Adipocyte (in vitro differentiated cells): Measurements from ENCODE around the gene CDH12.
A peak's percentile ranks its signal among the peaks of the same experiment; 100 is the strongest.
"Not testable (repeated sequence)": the region's sequence is repeated elsewhere in the genome, so short reads cannot be mapped to it uniquely, and the experiment has no call there.

Source experiments
- DNase-seq: peaks from one replicate; pipeline ENCODE4 v3.0.0-alpha.2; 2015; ENCODE audit warnings: low read depth
- H3K27me3 ChIP-seq: replicated peaks from 2 replicates; pipeline ENCODE4 v1.7.0; 2013; ENCODE audit warnings: mild to moderate bottlenecking, low read length, moderate library complexity; ENCODE audit not compliant: control insufficient read depth, insufficient read depth
- H3K36me3 ChIP-seq: 2 replicates; pipeline ENCODE4 v1.7.0; 2013; ENCODE audit warnings: low read length, mild to moderate bottlenecking, moderate library complexity; ENCODE audit not compliant: control insufficient read depth, insufficient read depth, severe bottlenecking
- H3K4me1 ChIP-seq: 2 replicates; pipeline ENCODE4 v1.7.0; 2013; ENCODE audit warnings: mild to moderate bottlenecking, low read length, moderate library complexity; ENCODE audit not compliant: control insufficient read depth, insufficient read depth
- H3K4me3 ChIP-seq: 2 replicates; pipeline ENCODE4 v1.7.0; 2013; ENCODE audit warnings: mild to moderate bottlenecking, low read length, moderate library complexity
- H3K9ac ChIP-seq: 2 replicates; pipeline ENCODE4 v1.7.0; 2013; ENCODE audit warnings: mild to moderate bottlenecking, low read length, moderate library complexity
- H3K9me3 ChIP-seq: 2 replicates; pipeline ENCODE4 v1.7.0; 2013; ENCODE audit warnings: mild to moderate bottlenecking, low read length, moderate library complexity; ENCODE audit not compliant: control insufficient read depth

The CDH12 gene

GRCh38 chr5:22852807-22853660 is at the start of gene CDH12:
Gene CDH12 (minus strand): TSS chr5:22853344.
- DNase-seq: peak; percentile 0
- H3K36me3 ChIP-seq: no peaks in the 10 kb centered on the region
- no peaks in the 10 kb centered on the region for H3K9me3 ChIP-seq
- H3K4me3 ChIP-seq: peak within 1 kb of the TSS; percentile 87
- no peaks in the 10 kb centered on the region for H3K4me1 ChIP-seq
- H3K27me3 ChIP-seq: no peaks in the 10 kb centered on the region
- peak within 1 kb of the TSS; percentile 55 for H3K9ac ChIP-seq

- no peaks in the 10 kb centered on the region for H3K36me3 ChIP-seq
- no peak overlapping the region for H3K9ac ChIP-seq
- DNase-seq: no peak
- no peaks in the 10 kb centered on the region for H3K9me3 ChIP-seq
- H3K27me3 ChIP-seq: no peaks in the 10 kb centered on the region
- H3K4me1 ChIP-seq: peaks cover 4% of the 10 kb centered on the region
- no peak overlapping the region for H3K4me3 ChIP-seq
Measured at GRCh38 chr5:22901885-22902284, 48.7 kb upstream of the CDH12 start.

GRCh38 chr5:22900801-22901310 is 47.7 kb upstream of the CDH12 start:
- no peaks in the 10 kb centered on the region for H3K27me3 ChIP-seq
- H3K36me3 ChIP-seq: no peaks in the 10 kb centered on the region
- peaks cover 12% of the 10 kb centered on the region for H3K4me1 ChIP-seq
- no peaks in the 10 kb centered on the region for H3K9me3 ChIP-seq
- H3K9ac ChIP-seq: no peak overlapping the region
- H3K4me3 ChIP-seq: no peak overlapping the region
- DNase-seq: no peak

DNA sequence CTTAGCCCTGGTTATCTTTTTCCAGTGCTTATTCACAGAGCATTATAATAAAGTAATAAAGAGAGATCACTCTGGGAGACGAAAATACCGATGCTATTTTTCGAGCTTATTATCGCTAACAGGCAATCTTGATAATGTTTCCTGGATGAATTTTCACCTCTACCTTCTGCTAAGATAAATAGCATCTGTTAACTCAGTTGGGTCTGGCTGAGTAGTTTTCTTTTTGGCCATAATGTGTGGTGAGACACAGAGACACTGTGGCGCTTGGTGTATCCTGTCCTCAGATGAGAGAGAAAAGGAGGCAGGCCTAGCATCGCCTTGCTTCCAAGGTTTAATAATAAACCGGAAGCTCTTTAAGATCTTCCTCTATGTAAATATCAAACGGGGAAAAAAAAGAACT is 46.2 kb upstream of the CDH12 start:
- no peak for DNase-seq
- H3K9ac ChIP-seq: no peak overlapping the region
- H3K4me3 ChIP-seq: no peak overlapping the region
- peaks cover 15% of the 10 kb centered on the region for H3K4me1 ChIP-seq
- H3K36me3 ChIP-seq: no peaks in the 10 kb centered on the region
- no peaks in the 10 kb centered on the region for H3K9me3 ChIP-seq
- no peaks in the 10 kb centered on the region for H3K27me3 ChIP-seq

DNA sequence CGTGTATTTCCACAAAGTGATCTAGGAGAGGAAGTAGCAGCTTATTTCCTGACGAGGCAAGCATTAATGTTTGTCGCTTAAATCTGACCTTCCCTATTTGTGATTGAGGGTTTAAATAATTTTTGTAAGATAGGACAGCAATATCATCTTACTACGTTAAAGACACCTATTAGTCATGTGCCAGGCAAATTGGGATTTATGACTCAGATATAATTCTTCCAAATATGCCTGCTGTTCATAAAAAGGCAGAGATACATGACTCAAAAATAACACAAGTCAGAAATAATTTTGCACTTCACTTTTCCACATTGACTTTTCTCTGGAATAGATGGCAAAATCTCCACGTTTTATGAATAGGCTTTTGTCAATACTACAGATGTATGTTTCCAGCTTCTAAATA is 43.0 kb upstream of the CDH12 start:
- Histone ChIP-seq H3K36me3 (no peaks in the 10 kb centered on the region), H3K9ac (no peak overlapping the region), H3K4me1 (peaks cover 34% of the 10 kb centered on the region), H3K4me3 (peak overlapping the region; percentile 2), H3K9me3 (no peaks in the 10 kb centered on the region), H3K27me3 (no peaks in the 10 kb centered on the region)
- no peak for DNase-seq

- Histone ChIP-seq H3K4me3 (no peak overlapping the region), H3K4me1 (peaks cover 44% of the 10 kb centered on the region), H3K27me3 (no peaks in the 10 kb centered on the region), H3K36me3 (no peaks in the 10 kb centered on the region), H3K9me3 (no peaks in the 10 kb centered on the region), H3K9ac (peak overlapping the region; percentile 14)
- DNase-seq: no peak
Measured at GRCh38 chr5:22892441-22892840, 39.3 kb upstream of the CDH12 start.

DNA sequence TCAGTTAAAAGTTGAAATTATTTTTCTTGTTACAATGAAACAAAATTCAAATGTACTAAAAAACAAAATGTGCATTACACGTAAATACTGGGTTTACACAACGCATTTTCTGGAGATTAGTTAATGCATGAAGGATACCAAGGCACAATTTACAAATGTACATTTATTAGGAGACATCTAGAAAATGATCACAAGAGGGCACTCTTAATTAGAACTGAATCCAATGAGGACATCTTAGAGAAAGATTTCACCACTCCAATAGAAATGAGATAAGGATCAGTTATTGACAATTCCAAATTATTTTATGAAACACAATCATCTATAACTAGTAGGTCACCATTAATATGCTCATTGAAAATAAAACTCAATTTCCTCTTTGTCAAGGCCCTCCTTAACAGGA is 36.6 kb upstream of the CDH12 start:
- H3K9me3 ChIP-seq: no peaks in the 10 kb centered on the region
- H3K36me3 ChIP-seq: no peaks in the 10 kb centered on the region
- peaks cover 29% of the 10 kb centered on the region for H3K4me1 ChIP-seq
- peak overlapping the region; percentile 44 for H3K9ac ChIP-seq
- H3K27me3 ChIP-seq: no peaks in the 10 kb centered on the region
- no peak overlapping the region for H3K4me3 ChIP-seq
- DNase-seq: no peak

- H3K4me1 ChIP-seq: peaks cover 23% of the 10 kb centered on the region
- H3K4me3 ChIP-seq: no peak overlapping the region
- H3K27me3 ChIP-seq: no peaks in the 10 kb centered on the region
- no peaks in the 10 kb centered on the region for H3K9me3 ChIP-seq
- no peak for DNase-seq
- no peak overlapping the region for H3K9ac ChIP-seq
- H3K36me3 ChIP-seq: no peaks in the 10 kb centered on the region
Measured at GRCh38 chr5:22887566-22887965, 34.4 kb upstream of the CDH12 start.

- not testable (repeated sequence) for H3K9me3 ChIP-seq, H3K4me1 ChIP-seq, H3K9ac ChIP-seq, H3K4me3 ChIP-seq, H3K27me3 ChIP-seq, H3K36me3 ChIP-seq, DNase-seq
Measured at GRCh38 chr5:22858911-22859310, 5.8 kb upstream of the CDH12 start.

- DNase-seq: no peak
Measured at GRCh38 chr5:22855824-22856223, 2.7 kb upstream of the CDH12 start.

GRCh38 chr5:22850981-22851380 is 2.2 kb downstream of the CDH12 start:
- H3K9me3 ChIP-seq: no peaks in the 10 kb centered on the region
- DNase-seq: no peak
- no peaks in the 10 kb centered on the region for H3K4me1 ChIP-seq
- H3K27me3 ChIP-seq: no peaks in the 10 kb centered on the region
- H3K4me3 ChIP-seq: no peak overlapping the region
- no peaks in the 10 kb centered on the region for H3K36me3 ChIP-seq
- H3K9ac ChIP-seq: no peak overlapping the region

More at GRCh38 chr5:22855824-22856223, 2.7 kb upstream of the CDH12 start:
- Histone ChIP-seq H3K9ac (no peak overlapping the region), H3K4me1 (peaks cover 3% of the 10 kb centered on the region), H3K36me3 (no peaks in the 10 kb centered on the region), H3K27me3 (no peaks in the 10 kb centered on the region), H3K9me3 (no peaks in the 10 kb centered on the region), H3K4me3 (no peak overlapping the region)
